GM12878 (cell line): ENCODE data around the gene SMARCE1.

Experiments used
- ETV6 ChIP-seq, 2 experiments: fragments of 450-650 bp in 1 of 2; IDR thresholded peaks in 1 of 2; conservative IDR thresholded peaks in 1 of 2; 2 replicates each; pipeline ENCODE4 v1.6.1; 2014; ENCODE audit warnings: antibody characterized with exemption in 1 of 2, borderline replicate concordance in 1 of 2, low read depth in 1 of 2, mild to moderate bottlenecking in 1 of 2, moderate library complexity in 1 of 2
- EZH2 ChIP-seq: IDR thresholded peaks from 2 replicates; pipeline ENCODE4 v1.6.1; 2012; ENCODE audit warnings: low read depth, mild to moderate bottlenecking, control low read depth, inconsistent platforms, low read length, borderline replicate concordance; ENCODE audit not compliant: control insufficient read depth
- FOS ChIP-seq: IDR thresholded peaks from 3 replicates; pipeline ENCODE4 v1.6.1; 2011; ENCODE audit warnings: borderline replicate concordance; ENCODE audit not compliant: insufficient read length; ENCODE audit errors: extremely low read depth
- POLR2A ChIP-seq: IDR thresholded peaks from 2 replicates; pipeline ENCODE4 v1.6.1; 2011; ENCODE audit warnings: low read depth, mild to moderate bottlenecking, low read length
- RFX5 ChIP-seq: IDR thresholded peaks from 2 replicates; pipeline ENCODE4 v1.6.1; 2011; ENCODE audit warnings: low read depth, low read length, improper control_type of control experiment
- TAF1 ChIP-seq: IDR thresholded peaks from 2 replicates; pipeline ENCODE4 v1.6.1; 2011; ENCODE audit warnings: mild to moderate bottlenecking, low read depth, low read length, borderline replicate concordance
- TBL1XR1 ChIP-seq: IDR thresholded peaks from 2 replicates; pipeline ENCODE4 v1.6.1; 2012; ENCODE audit warnings: low read depth, low read length, improper control_type of control experiment
- TF ChIP-seq, protein P1 (sequence below), 3 experiments: IDR thresholded peaks in 2 of 3; conservative IDR thresholded peaks in 1 of 3; 2 replicates each; pipeline ENCODE4 v1.5.1; 2011; ENCODE audit warnings: low read depth in 3 of 3, low read length in 3 of 3, mild to moderate bottlenecking in 3 of 3, control low read depth in 2 of 3, moderate library complexity in 2 of 3, inconsistent platforms in 1 of 3, mixed read lengths in 1 of 3; ENCODE audit not compliant: control insufficient read depth in 2 of 3, insufficient read depth in 1 of 3; ENCODE audit errors: extremely low read depth in 1 of 3

DNA sequence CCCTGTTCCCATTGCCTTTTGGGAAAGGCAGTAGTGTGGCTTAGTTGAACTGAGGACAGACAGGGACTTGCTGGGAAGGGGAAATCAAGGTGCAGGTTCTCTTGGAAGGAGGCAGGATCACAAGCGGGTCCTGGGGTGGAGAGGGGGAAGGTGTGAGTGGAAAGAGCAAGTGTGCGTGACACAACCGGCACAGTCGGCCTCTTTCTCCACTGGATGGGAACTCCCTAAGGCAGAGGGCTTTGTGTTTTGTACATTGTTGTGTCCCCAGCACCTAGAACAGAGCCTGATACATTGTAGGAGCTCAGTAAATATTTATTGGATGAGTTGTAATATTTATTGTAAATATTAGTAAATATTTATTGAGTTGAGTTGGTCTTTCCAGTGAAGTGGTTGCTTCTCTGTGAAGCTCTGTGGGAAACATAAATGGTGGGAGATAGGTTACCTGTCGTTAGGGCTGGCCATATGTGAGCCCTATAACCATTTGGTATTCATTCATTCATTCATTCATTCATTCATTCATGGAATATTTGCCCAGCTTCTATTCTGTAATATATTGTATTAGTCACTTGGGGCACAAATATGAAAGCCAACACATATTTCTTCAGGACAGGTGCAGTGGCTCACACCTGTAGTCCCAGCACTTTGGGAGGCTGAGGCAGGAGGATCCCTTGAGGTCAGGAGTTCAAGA lies 34.0 kb downstream of the SMARCE1 start:
- no peak for TF ChIP-seq TAF1
- TF ChIP-seq ETV6 (conservative IDR thresholded peaks at IDR 0.05 in 1 of 2, IDR thresholded peaks at IDR 0.05 in 1 of 2; ENCODE audit: borderline replicate concordance in 1 of 2, low read depth in 1 of 2), result no peak
- TF ChIP-seq, protein P1, sequence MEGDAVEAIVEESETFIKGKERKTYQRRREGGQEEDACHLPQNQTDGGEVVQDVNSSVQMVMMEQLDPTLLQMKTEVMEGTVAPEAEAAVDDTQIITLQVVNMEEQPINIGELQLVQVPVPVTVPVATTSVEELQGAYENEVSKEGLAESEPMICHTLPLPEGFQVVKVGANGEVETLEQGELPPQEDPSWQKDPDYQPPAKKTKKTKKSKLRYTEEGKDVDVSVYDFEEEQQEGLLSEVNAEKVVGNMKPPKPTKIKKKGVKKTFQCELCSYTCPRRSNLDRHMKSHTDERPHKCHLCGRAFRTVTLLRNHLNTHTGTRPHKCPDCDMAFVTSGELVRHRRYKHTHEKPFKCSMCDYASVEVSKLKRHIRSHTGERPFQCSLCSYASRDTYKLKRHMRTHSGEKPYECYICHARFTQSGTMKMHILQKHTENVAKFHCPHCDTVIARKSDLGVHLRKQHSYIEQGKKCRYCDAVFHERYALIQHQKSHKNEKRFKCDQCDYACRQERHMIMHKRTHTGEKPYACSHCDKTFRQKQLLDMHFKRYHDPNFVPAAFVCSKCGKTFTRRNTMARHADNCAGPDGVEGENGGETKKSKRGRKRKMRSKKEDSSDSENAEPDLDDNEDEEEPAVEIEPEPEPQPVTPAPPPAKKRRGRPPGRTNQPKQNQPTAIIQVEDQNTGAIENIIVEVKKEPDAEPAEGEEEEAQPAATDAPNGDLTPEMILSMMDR (IDR thresholded peaks at IDR 0.05 in 2 of 3, conservative IDR thresholded peaks at IDR 0.05 in 1 of 3; ENCODE audit: control insufficient read depth in 2 of 3, extremely low read depth in 1 of 3, insufficient read depth in 1 of 3, low read depth in 3 of 3, low read length in 3 of 3), result no peak
- TF ChIP-seq FOS, result no peak
- no peak for TF ChIP-seq RFX5
- TF ChIP-seq EZH2, result no peak
- TF ChIP-seq TBL1XR1, result no peak
- TF ChIP-seq POLR2A, result no peak
